GM18907 (cell line): ENCODE results near the gene HSPG2.

ENCODE experiments used
- ATAC-seq: cut with Tn5 transposase; IDR thresholded peaks from one replicate; pipeline ENCODE4 v1.9.1; 2021; ENCODE audit warnings: mild to moderate bottlenecking, moderate library complexity; ENCODE audit not compliant: unreplicated experiment

Gene HSPG2

GRCh38 chr1:21774835-21775549, 162.1 kb downstream of the HSPG2 start:
- no peak for ATAC-seq

- no peak for ATAC-seq
Measured at GRCh38 chr1:21773585-21773984, 163.5 kb downstream of the HSPG2 start.
